Measurements from ENCODE around the gene FRMPD4. TPM values are rescaled to one million over a fixed set of nuclear protein-coding genes. Genes with fewer than 3 reads are reported as not detected.

FRMPD4 gene
- total RNA-seq, 1 donor = 1.8 TPM

DNA sequence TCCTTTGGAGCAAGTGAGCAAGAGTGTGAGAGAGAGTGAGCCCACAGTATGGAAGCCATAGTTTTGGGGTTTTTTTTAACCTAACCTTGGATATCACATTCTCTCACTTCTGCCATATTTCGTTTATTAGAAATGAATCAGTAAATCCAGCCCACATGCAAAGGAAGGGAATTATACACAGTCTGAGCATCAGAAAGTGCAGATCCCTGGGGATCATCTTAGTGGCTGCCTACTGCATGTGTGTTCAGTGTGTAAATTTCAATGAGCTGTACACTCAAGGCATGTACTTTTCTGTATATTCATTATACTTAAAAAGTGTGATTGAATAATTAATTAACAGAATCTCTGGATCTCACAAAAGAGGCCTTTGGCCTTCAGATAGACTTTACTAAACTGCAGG, 519.2 kb downstream of the FRMPD4 start:
- no peaks in the 10 kb centered on the region for H3K79me2 ChIP-seq (ENCODE audit: insufficient read depth, low read length)
- TF ChIP-seq, protein P1, sequence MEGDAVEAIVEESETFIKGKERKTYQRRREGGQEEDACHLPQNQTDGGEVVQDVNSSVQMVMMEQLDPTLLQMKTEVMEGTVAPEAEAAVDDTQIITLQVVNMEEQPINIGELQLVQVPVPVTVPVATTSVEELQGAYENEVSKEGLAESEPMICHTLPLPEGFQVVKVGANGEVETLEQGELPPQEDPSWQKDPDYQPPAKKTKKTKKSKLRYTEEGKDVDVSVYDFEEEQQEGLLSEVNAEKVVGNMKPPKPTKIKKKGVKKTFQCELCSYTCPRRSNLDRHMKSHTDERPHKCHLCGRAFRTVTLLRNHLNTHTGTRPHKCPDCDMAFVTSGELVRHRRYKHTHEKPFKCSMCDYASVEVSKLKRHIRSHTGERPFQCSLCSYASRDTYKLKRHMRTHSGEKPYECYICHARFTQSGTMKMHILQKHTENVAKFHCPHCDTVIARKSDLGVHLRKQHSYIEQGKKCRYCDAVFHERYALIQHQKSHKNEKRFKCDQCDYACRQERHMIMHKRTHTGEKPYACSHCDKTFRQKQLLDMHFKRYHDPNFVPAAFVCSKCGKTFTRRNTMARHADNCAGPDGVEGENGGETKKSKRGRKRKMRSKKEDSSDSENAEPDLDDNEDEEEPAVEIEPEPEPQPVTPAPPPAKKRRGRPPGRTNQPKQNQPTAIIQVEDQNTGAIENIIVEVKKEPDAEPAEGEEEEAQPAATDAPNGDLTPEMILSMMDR (IDR thresholded peaks at IDR 0.05; ENCODE audit: extremely low read depth, low read depth, low read length) = no peak
- no peaks in the 10 kb centered on the region for H4K20me1 ChIP-seq (ENCODE audit: insufficient read depth, low read length)
- H3K4me1 ChIP-seq (ENCODE audit: insufficient read depth, low read length) = no peaks in the 10 kb centered on the region
- H3K27me3 ChIP-seq (ENCODE audit: insufficient read depth, low read length) = no peaks in the 10 kb centered on the region
- peaks cover 2% of the 10 kb centered on the region for H3K9me3 ChIP-seq (ENCODE audit: low read depth, low read length)
- no peak overlapping the region for H2AFZ ChIP-seq (ENCODE audit: low read length)
- H3K4me2 ChIP-seq (ENCODE audit: insufficient read depth, low read length) = no peak overlapping the region
- H3K27ac ChIP-seq (ENCODE audit: low read depth, low read length) = no peak overlapping the region
- no peak for DNase-seq (ENCODE audit: insufficient read length, low spot score, missing footprints)
- no peak overlapping the region for H3K4me3 ChIP-seq (ENCODE audit: insufficient read depth, low read length)
- H3K36me3 ChIP-seq (ENCODE audit: insufficient read depth, low read length) = no peaks in the 10 kb centered on the region

DNA sequence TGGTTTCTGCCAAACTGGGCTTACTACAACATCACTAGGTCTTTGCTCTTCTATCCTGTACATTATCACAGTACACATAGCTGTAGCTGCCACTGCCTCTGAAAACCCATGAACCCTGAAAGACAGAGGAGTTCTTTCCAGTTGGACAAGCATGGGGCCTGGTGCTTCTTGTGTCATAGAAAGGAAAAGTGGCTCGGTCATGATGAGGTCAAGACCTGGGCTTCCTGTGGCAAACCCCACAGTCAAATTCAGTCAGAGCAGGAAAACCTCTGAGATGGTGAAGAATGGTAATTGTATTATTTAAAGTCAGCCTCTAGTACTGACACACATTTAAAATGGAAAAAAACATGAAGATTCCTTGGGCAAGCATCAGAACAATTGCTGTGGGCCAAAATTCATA, 519.6 kb downstream of the FRMPD4 start:
- TF ChIP-seq, protein P1 (IDR thresholded peaks at IDR 0.05; ENCODE audit: extremely low read depth, low read depth, low read length) = no peak
- H3K79me2 ChIP-seq (ENCODE audit: insufficient read depth, low read length) = no peaks in the 10 kb centered on the region
- no peaks in the 10 kb centered on the region for H3K36me3 ChIP-seq (ENCODE audit: insufficient read depth, low read length)
- H3K4me2 ChIP-seq (ENCODE audit: insufficient read depth, low read length) = no peak overlapping the region
- no peaks in the 10 kb centered on the region for H4K20me1 ChIP-seq (ENCODE audit: insufficient read depth, low read length)
- no peaks in the 10 kb centered on the region for H3K4me1 ChIP-seq (ENCODE audit: insufficient read depth, low read length)
- no peak overlapping the region for H3K4me3 ChIP-seq (ENCODE audit: insufficient read depth, low read length)
- H3K9me3 ChIP-seq (ENCODE audit: low read depth, low read length) = peaks cover 2% of the 10 kb centered on the region
- no peak overlapping the region for H3K27ac ChIP-seq (ENCODE audit: low read depth, low read length)
- no peaks in the 10 kb centered on the region for H3K27me3 ChIP-seq (ENCODE audit: insufficient read depth, low read length)
- DNase-seq (ENCODE audit: insufficient read length, low spot score, missing footprints) = no peak
- no peak overlapping the region for H2AFZ ChIP-seq (ENCODE audit: low read length)

DNA sequence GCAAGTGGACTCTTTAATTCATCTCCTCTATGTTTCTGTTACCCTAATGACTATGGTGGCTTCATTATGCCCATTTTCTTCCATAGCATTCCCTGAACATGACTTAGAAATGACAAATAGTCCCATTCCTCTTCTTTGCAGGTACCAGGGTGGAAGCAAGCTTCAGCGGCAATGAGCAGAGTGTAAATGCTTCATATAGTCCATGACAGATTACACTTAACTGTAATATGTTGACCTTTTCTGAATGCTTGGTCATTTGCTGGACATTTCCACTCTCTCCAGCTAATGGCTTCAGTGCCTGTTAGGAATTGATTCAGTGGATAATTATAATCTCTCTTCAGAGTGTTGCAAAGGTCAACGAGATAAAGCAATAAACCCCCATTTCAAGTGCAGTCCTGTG, 523.2 kb downstream of the FRMPD4 start:
- Histone ChIP-seq H3K27me3 (ENCODE audit: insufficient read depth, low read length) (no peaks in the 10 kb centered on the region), H3K27ac (ENCODE audit: low read depth, low read length) (no peak overlapping the region), H3K36me3 (ENCODE audit: insufficient read depth, low read length) (no peaks in the 10 kb centered on the region), H3K4me2 (ENCODE audit: insufficient read depth, low read length) (no peak overlapping the region), H3K4me3 (ENCODE audit: insufficient read depth, low read length) (no peak overlapping the region), H4K20me1 (ENCODE audit: insufficient read depth, low read length) (no peaks in the 10 kb centered on the region), H3K9me3 (ENCODE audit: low read depth, low read length) (no peaks in the 10 kb centered on the region), H3K4me1 (ENCODE audit: insufficient read depth, low read length) (no peaks in the 10 kb centered on the region), H2AFZ (ENCODE audit: low read length) (no peak overlapping the region), H3K79me2 (ENCODE audit: insufficient read depth, low read length) (no peaks in the 10 kb centered on the region)
- TF ChIP-seq, protein P1 (IDR thresholded peaks at IDR 0.05; ENCODE audit: extremely low read depth, low read depth, low read length) = no peak
- no peak for DNase-seq (ENCODE audit: insufficient read length, low spot score, missing footprints)

DNA sequence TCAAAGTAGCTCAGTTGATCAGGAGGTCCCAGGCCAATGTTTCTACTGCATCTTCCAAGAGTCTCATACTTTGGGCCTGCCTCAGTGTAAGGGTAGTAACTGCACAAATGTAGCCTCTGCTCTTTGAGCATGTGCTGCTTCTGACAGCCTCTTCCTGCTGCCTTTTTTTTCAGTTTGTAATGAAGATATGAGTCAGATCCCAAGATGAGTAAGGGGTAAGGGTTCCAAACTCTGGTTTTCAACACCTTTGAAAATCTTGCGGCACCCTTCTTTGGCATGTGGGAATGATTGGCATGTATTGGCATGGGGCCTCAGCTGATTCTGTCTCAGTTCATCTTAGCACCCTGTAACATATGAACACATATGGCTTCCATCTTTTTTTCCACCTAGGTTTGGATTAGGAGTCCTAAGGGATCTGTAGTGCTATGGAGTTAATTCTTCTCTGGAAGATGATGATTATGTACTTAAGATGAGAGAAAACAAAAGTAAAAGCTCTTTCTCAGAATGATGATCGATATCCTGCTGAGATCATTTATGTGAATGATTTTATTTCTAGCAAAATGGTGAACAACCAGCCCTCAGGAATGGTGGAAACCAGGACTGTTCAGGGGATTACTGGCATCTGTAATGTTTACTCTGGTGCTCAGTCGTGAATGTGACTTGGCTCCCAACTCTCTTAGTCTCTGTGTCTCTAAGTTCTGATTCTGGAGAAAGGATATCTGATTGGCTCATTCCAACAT, 534.3 kb downstream of the FRMPD4 start:
- H3K27me3 ChIP-seq (ENCODE audit: insufficient read depth, low read length) = no peaks in the 10 kb centered on the region
- H3K4me3 ChIP-seq (ENCODE audit: insufficient read depth, low read length) = no peak overlapping the region
- peaks cover 2% of the 10 kb centered on the region for H3K9me3 ChIP-seq (ENCODE audit: low read depth, low read length)
- TF ChIP-seq, protein P1 (IDR thresholded peaks at IDR 0.05; ENCODE audit: extremely low read depth, low read depth, low read length) = no peak
- DNase-seq (ENCODE audit: insufficient read length, low spot score, missing footprints) = no peak
- no peaks in the 10 kb centered on the region for H3K4me1 ChIP-seq (ENCODE audit: insufficient read depth, low read length)
- H3K4me2 ChIP-seq (ENCODE audit: insufficient read depth, low read length) = no peak overlapping the region
- no peak overlapping the region for H3K27ac ChIP-seq (ENCODE audit: low read depth, low read length)
- H4K20me1 ChIP-seq (ENCODE audit: insufficient read depth, low read length) = no peaks in the 10 kb centered on the region
- H3K79me2 ChIP-seq (ENCODE audit: insufficient read depth, low read length) = no peaks in the 10 kb centered on the region
- no peak overlapping the region for H2AFZ ChIP-seq (ENCODE audit: low read length)
- H3K36me3 ChIP-seq (ENCODE audit: insufficient read depth, low read length) = no peaks in the 10 kb centered on the region

Data from osteoblast (primary cell).